Activated CD8-positive, alpha-beta memory T cell treated with anti-CD3 and anti-CD28 coated beads, Interleukin-2, amount 50 U/mL, for 48 hours (primary cell): ENCODE measurements around the gene COL13A1.

Experiments
- DNase-seq: peaks from one replicate; pipeline ENCODE4 v3.0.0-alpha.2; 2020

The COL13A1 gene

GRCh38 chr10:69792341-69792740, 9.4 kb upstream of the COL13A1 start:
- DNase-seq, result no peak

GRCh38 chr10:69794673-69795072, 7.0 kb upstream of the COL13A1 start:
- no peak for DNase-seq

- no peak for DNase-seq
These were observed 6.3 kb upstream of the COL13A1 start for GRCh38 chr10:69795242-69795934.

- no peak for DNase-seq
These were observed 3.7 kb upstream of the COL13A1 start for GRCh38 chr10:69797959-69798358.

GRCh38 chr10:69800109-69800508, 1.6 kb upstream of the COL13A1 start:
- no peak for DNase-seq

DNA sequence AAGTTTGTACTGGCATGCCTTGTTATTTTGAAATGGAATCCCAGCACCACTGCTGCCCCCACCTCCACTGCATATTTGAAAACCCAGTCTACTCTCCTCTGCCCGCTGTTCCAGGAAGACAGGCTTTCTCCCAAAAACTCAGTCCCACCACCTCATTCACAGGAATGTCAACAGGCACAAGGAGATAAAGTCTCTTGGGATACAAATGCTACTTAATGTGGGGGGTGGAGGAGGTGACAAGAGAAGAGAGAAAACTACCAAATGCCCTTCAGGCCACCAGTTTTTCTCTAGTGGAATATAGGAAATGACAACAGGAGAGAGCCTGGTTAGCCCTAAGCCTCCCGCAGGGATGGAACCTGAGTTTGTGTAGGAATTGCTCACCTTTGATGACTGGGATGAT, 1.0 kb upstream of the COL13A1 start:
- no peak for DNase-seq

DNA sequence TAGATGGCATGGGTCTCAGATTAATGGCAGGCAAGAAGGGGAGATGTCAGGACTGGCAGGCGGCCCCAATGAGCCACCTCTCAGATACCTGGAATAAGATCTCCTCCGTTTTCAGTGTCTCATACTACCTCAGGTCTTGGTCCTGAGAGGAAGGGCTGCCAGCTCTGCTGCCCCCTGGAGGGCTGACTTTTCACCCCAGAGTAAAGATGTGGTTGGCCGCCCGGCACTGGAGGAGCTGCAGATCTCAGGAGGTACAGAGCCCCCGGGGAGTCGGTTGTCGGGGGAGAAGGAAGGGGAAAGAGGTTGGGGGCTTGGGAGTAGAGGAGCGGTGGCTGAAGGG, 642 bp upstream of the COL13A1 start:
- DNase-seq, result peak; percentile 73

GRCh38 chr10:69802424-69803161, 887 bp downstream of the COL13A1 start:
- DNase-seq, result no peak

DNA sequence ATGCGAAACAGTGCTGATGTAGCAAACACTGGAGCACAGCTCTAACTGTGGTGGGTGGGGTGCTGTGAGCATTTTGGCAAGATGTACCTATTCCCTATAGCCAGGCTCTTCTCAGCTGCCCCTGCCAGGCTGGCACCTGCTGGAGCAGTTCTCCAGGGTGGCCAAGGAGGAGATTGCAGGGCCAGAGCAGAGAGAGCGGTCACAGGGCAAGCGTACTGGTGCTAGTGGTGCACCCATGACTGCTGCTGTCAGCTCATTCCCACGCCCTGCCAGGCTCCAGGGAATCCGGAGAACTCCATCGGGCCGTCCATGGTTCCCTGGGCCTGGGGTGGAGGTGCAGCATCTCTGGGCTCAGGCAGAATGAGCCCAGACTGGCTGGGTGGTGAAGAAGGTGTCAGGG, 2.1 kb downstream of the COL13A1 start:
- no peak for DNase-seq

DNA sequence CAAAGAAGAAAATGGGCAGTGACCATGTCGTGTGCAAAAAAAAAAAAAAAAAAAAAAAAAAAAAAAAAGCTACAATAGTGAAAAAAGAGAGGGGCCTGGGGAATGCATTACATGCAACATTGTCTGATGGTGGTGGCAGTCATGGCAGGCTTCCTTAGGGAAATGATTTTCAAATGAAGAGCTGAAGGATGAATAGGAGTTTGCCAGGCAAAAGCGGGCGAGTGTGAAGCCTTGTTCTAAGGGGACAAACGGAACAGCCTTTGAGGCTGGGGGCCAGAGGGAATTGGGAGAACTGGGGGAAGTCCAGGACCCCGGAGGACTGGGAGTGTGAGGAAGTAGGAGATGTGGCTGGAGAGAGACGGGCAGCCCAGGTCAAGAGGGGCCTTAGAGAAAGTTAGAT, 3.1 kb downstream of the COL13A1 start:
- no peak for DNase-seq

DNA sequence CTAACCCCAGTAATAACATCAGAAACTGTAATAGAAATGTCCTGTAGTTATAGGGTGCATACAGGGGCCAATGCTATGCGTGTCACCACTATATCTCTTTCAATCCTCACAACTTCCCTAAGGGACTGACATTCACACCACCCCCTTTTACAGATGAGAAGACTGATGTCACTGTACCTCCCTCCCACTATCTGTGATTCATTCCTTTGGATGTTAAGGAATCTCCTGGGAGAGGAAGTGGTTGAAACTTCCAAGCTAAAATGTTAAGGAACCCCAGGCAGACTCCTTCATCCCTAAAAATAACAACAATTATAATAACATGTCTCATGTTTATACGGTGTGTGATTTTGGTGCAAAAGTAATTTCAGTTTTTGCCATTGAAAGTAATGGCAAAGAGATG, 5.4 kb downstream of the COL13A1 start:
- no peak for DNase-seq

DNA sequence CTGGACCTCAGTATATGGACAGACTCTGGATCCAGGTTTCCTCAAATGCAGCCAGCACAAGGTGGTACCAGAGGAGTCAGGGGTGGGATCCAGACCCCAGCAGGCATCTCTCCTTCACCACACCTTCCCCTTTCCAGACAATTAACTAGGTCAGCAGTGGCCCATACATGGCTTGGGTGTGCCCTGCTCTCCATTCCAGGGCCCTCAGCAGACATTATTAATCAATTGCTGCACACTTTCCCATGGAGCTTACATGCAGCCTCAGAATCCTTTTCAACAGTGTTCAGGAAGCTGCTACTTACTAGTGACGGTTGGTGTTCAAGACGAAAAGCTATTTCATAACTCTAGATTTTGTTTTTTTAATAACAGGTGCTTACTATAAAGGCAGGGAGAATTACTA, 6.0 kb downstream of the COL13A1 start:
- no peak for DNase-seq

GRCh38 chr10:69809318-69809717, 7.6 kb downstream of the COL13A1 start:
- DNase-seq, result no peak

DNA sequence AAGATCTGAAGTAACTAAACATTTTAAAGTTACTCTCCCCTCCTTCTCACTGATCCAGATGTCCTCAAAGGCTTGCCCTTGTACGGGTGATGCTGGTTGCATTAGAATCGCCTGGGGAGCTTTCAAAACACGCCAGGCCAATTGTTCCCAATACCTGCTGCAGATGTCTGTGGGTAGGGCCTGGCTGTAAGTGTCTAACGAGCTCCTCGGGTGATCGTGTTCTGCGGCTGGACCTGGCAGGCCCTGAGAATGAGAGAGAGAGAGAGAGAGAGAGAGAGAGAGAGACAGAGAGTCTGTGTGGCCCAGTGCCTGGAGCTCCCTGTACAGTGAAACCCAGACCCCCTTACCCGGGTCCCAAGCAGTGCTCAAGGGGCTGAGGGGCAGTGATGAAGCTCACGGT, 8.4 kb downstream of the COL13A1 start:
- DNase-seq, result no peak

- no peak for DNase-seq
These were observed 9.1 kb downstream of the COL13A1 start for GRCh38 chr10:69810675-69811397.

GRCh38 chr10:69813632-69814031, 11.9 kb downstream of the COL13A1 start:
- DNase-seq, result no peak

DNA sequence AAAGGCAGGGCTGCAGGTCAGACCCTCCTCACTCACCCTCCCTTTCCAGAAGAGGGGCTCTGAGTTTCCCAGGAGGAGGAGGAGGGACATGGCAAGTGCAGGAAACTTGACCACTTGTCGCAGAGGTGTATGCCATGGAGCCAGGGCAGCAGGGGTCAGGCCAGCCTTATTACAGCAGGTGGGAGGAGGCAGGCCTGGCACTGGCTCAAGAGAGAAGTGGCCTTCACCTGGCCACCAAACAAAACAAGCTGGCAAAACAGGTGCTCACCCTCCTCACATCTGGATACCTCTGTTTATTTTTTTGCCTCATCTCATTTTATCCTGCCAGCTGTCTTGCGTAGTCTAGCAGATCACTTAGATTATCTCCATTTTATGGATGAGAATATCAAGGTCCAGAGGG, 12.5 kb downstream of the COL13A1 start:
- DNase-seq, result no peak

- no peak for DNase-seq
These were observed 13.4 kb downstream of the COL13A1 start for GRCh38 chr10:69815104-69815503.

- no peak for DNase-seq
These were observed 14.8 kb downstream of the COL13A1 start for GRCh38 chr10:69816521-69816920.

DNA sequence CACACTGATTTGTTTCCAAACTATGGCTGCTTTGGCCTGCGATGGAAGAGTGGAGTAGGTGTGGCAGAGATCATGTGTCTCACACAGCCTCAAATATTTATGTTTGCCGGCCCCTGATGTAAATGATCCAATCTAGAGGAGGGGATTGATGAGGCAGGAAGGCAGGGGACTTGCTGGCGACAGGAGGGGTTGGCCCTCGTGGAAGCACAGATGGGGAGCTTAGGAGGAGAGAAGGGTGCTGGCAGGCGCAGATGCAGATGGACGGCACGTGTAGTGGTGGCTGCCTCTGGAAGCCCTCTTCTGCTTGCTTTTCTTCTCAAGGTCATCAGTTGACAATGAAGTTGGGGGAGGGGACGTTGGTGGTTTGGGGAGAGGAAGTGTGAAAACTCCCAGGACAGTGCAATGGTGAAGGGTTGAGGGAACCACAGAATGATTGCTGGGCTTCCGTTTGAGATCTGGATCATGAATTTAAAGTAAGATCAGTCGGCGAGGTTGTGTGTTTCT, 15.4 kb downstream of the COL13A1 start:
- DNase-seq, result no peak

- no peak for DNase-seq
These were observed 17.1 kb downstream of the COL13A1 start for GRCh38 chr10:69818676-69819239.

- no peak for DNase-seq
These were observed 18.2 kb downstream of the COL13A1 start for GRCh38 chr10:69819716-69820506.

- DNase-seq, result no peak
These were observed 19.1 kb downstream of the COL13A1 start for GRCh38 chr10:69820817-69821216.
